ENCODE measurements around the gene MORN1. TPM values are rescaled to one million over a fixed set of nuclear protein-coding genes. Genes with fewer than 3 reads are reported as not detected.

The MORN1 gene
- polyA plus RNA-seq, 3 donors from 2014 or later: 0.89 to 4.0 (median 3.9) TPM

DNA sequence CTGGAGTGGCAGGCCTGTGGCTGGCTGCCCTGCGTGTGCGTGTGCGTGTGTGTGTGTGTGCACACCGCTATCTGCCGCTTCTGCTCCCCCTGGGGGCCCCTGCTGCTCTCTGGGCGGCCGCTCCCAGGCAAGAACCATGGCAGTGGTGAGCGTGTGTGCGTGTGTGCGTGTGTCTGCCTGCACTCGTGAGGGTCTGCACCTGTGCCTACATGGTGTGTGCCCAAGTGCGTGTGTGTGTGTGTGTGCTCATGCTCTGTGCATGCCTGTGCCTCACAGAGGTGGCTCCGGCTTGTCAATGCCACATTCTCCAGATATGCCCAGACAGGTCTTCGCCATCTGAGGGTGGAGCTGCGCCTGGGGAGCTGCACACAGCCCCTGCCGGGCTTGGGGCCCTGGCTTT is 39.7 kb upstream of the MORN1 start:
- Mint-ChIP-seq H3K4me1 (no peaks in the 10 kb centered on the region), H3K9me3 (peaks cover 0 to 2% (median 0%) of the 10 kb centered on the region in 6 donors), H3K4me3 (no peak overlapping the region), H3K27ac (no peak overlapping the region), H3K36me3 (no peaks in the 10 kb centered on the region), H3K27me3 (ENCODE audit: low read depth in 3 of 3) (no peaks in the 10 kb centered on the region)
- no peak for DNase-seq

DNA sequence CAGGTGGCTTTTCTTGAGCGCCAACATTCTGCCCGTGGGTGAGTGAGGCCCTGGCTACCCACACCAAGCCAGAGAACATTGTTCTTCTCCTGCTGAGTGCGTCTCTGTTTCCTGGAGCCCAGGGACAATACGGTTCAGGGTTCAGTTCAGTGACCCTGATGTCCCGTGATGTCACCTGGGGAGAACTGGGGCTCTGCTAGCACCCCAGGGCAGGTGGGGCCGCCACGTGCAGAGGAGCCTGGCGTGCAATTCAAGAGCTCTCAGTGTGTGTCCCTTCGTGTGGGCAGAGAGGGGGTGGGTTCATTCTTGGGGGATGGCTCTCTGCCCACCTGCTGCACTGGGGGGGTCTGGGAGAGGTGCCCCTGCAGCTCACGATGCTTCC is 39.2 kb upstream of the MORN1 start:
- Mint-ChIP-seq H3K4me1 (no peaks in the 10 kb centered on the region), H3K27me3 (ENCODE audit: low read depth in 3 of 3) (no peaks in the 10 kb centered on the region), H3K27ac (no peak overlapping the region), H3K4me3 (no peak overlapping the region), H3K36me3 (no peaks in the 10 kb centered on the region), H3K9me3 (peaks cover 0 to 2% (median 0%) of the 10 kb centered on the region in 6 donors)
- DNase-seq: no peak

DNA sequence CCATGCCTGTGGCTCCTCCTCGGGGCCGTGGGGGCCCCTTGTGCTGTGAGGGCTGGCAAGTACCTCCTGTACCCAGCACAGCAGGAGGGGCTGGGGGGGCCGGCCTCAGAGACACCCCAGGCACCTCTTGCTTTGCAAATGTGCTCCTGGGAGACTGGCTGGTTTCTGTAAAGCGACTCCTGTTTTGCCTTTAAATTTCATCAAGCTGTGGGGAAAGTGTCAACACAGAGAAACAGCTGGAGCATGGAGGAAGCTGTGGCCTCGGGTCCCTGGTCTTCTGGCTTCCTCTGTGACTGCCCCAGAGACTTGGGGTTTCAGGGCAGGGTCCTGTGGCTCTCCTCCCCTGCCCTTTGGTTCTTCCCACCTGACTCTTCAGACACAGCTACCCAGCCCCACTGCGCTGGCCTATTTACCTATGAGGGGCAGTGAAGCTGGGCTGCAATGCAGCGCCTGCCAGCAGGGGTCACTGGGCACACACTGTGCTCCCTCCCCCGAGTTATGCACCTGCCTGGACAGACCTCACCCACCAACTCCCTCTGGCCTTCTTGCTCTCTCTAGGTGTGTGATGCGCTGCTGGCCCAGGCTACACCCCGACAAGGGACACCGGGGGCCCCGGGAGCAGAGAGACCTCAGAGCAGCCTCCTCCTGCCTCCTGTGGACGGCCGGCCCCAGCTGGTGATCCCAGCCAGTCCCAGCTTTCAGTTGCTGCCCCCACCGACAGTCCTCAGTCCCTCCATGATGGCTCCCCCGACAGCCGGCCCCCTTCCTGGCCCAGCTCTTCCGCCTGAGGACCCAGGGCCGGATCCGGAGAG is 38.6 kb upstream of the MORN1 start:
- Mint-ChIP-seq H3K36me3 (no peaks in the 10 kb centered on the region), H3K27ac (no peak overlapping the region), H3K27me3 (ENCODE audit: low read depth in 3 of 3) (peaks cover 0 to 2% (median 0%) of the 10 kb centered on the region in 3 donors), H3K4me3 (no peak overlapping the region), H3K9me3 (peaks cover 0 to 2% (median 0%) of the 10 kb centered on the region in 6 donors), H3K4me1 (no peaks in the 10 kb centered on the region)
- no peak for DNase-seq

GRCh38 chr1:2428490-2428889 is 37.1 kb upstream of the MORN1 start:
- Mint-ChIP-seq H3K36me3 (no peaks in the 10 kb centered on the region), H3K4me1 (no peaks in the 10 kb centered on the region), H3K9me3 (peaks cover 0 to 2% (median 0%) of the 10 kb centered on the region in 6 donors)

DNA sequence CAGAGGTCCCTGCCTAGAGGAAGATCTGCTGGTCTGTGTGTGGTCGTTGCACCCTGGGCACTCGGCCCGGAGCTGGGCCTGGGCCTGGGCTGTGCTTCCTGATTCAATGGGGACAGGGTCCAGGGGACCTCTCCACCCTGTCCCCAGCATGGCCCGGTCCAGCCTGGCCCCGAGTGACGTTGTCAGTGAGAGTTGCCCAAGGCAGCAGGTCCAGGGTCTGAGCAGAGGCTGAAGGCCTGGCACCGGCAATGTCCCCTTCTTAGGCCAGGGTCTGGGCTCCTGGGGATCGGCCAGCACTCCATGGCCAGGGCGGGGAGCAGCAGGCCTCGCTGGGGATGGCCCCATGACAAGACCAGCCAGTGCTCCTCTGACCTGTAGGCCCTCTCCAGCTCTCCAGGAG is 36.6 kb upstream of the MORN1 start:
- peaks cover 0 to 2% (median 0%) of the 10 kb centered on the region in 6 donors for H3K9me3 Mint-ChIP-seq
- no peak for DNase-seq
- no peaks in the 10 kb centered on the region for H3K4me1 Mint-ChIP-seq
- no peak overlapping the region for H3K27ac Mint-ChIP-seq
- no peak overlapping the region for H3K4me3 Mint-ChIP-seq
- peaks cover 0 to 2% (median 0%) of the 10 kb centered on the region in 3 donors for H3K27me3 Mint-ChIP-seq (ENCODE audit: low read depth in 3 of 3)
- H3K36me3 Mint-ChIP-seq: no peaks in the 10 kb centered on the region

More at GRCh38 chr1:2428490-2428889, 37.1 kb upstream of the MORN1 start:
- Mint-ChIP-seq H3K4me3 (no peak overlapping the region), H3K27me3 (ENCODE audit: low read depth in 3 of 3) (peaks cover 0 to 2% (median 0%) of the 10 kb centered on the region in 3 donors), H3K27ac (no peak overlapping the region)
- no peak for DNase-seq

DNA sequence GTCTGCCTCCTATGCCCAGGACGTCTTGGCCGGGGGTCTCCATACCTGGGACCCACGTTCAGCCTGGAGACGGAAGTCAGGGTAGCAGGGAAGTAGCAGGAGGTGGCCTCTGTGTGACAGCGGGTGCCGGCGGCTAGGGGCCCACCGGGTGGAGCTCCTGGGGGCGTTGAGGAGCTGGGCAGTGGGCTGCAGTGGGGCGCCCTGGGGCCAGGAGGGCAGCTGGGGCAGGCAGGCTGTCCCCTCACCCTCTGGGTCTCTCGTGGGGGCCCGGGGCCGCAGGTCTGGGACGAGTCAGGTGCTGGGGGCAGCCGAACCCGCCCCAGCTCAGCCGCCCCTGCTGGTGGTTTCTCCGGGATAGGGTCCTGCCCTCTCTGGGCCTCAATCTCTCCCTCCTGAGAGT is 35.7 kb upstream of the MORN1 start:
- Mint-ChIP-seq H3K27ac (no peak overlapping the region), H3K4me1 (no peaks in the 10 kb centered on the region), H3K36me3 (no peaks in the 10 kb centered on the region), H3K9me3 (peaks cover 0 to 2% (median 0%) of the 10 kb centered on the region in 6 donors), H3K27me3 (ENCODE audit: low read depth in 3 of 3) (peaks cover 0 to 2% (median 0%) of the 10 kb centered on the region in 3 donors), H3K4me3 (no peak overlapping the region)
- DNase-seq: no peak

- no peak overlapping the region for H3K27ac Mint-ChIP-seq
- no peaks in the 10 kb centered on the region for H3K4me1 Mint-ChIP-seq
- no peak for DNase-seq
- H3K4me3 Mint-ChIP-seq: no peak overlapping the region
- peaks cover 0 to 2% (median 0%) of the 10 kb centered on the region in 6 donors for H3K9me3 Mint-ChIP-seq
- no peaks in the 10 kb centered on the region for H3K36me3 Mint-ChIP-seq
- peaks cover 0 to 2% (median 0%) of the 10 kb centered on the region in 3 donors for H3K27me3 Mint-ChIP-seq (ENCODE audit: low read depth in 3 of 3)
Observed at GRCh38 chr1:2426540-2426939, 35.2 kb upstream of the MORN1 start.

DNA sequence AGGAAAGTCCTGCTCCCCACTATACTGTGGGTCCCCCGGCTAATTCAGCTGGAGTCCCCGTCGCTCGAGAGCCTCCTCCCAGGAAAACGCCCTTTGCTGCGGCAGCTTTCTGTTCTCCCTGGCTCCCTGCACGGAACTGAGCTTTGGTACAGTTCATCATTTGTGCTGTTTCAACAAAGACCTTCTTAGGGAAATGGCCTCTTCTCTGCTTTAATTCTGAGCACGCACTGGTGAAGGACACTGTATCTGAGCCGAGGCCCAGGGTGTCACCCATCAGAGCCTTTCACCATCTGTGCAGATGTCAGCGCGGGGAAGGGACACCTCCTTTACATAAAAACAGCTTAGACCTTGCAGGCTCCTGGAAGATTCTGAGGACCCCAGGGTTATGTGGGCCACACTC is 34.5 kb upstream of the MORN1 start:
- DNase-seq: no peak
- no peak overlapping the region for H3K4me3 Mint-ChIP-seq
- peaks cover 0 to 2% (median 0%) of the 10 kb centered on the region in 6 donors for H3K9me3 Mint-ChIP-seq
- H3K27me3 Mint-ChIP-seq (ENCODE audit: low read depth in 3 of 3): peaks cover 0 to 2% (median 0%) of the 10 kb centered on the region in 3 donors
- no peak overlapping the region for H3K27ac Mint-ChIP-seq
- no peaks in the 10 kb centered on the region for H3K4me1 Mint-ChIP-seq
- H3K36me3 Mint-ChIP-seq: no peaks in the 10 kb centered on the region

DNA sequence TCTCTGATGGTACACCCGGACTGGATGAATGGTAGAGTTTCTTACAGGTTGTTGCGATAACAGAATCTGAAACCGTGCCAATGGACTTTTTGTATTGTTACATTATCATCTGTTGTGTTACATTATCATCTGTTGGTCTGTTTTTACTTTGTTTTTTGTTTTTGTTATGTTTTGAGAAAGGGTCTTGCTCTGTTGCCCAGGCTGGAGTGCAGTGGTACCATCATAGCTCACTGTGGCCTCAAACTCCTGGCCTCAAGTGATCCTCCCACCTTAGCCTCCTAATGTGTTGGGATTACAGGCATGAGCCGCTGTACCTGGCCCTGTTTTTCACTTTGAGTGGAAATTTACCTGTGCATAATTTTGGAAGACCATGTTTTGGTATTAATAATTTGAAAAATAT is 31.2 kb upstream of the MORN1 start:
- no peak overlapping the region for H3K27ac Mint-ChIP-seq
- no peak overlapping the region for H3K4me3 Mint-ChIP-seq
- H3K9me3 Mint-ChIP-seq: no peaks in the 10 kb centered on the region
- no peaks in the 10 kb centered on the region for H3K36me3 Mint-ChIP-seq
- peaks cover 0 to 2% of the 10 kb centered on the region in 2 donors for H3K4me1 Mint-ChIP-seq
- no peak for DNase-seq
- H3K27me3 Mint-ChIP-seq (ENCODE audit: low read depth in 3 of 3): peaks cover 0 to 3% (median 2%) of the 10 kb centered on the region in 3 donors

- no peak for DNase-seq
- no peaks in the 10 kb centered on the region for H3K36me3 Mint-ChIP-seq
- H3K27me3 Mint-ChIP-seq (ENCODE audit: low read depth in 3 of 3): peaks cover 0 to 3% (median 1%) of the 10 kb centered on the region in 3 donors
- peaks cover 22 to 31% of the 10 kb centered on the region in 2 donors for H3K4me1 Mint-ChIP-seq
- H3K9me3 Mint-ChIP-seq: no peaks in the 10 kb centered on the region
- H3K4me3 Mint-ChIP-seq: no peak overlapping the region
- no peak overlapping the region for H3K27ac Mint-ChIP-seq
Observed at GRCh38 chr1:2419416-2419815, 28.1 kb upstream of the MORN1 start.

DNA sequence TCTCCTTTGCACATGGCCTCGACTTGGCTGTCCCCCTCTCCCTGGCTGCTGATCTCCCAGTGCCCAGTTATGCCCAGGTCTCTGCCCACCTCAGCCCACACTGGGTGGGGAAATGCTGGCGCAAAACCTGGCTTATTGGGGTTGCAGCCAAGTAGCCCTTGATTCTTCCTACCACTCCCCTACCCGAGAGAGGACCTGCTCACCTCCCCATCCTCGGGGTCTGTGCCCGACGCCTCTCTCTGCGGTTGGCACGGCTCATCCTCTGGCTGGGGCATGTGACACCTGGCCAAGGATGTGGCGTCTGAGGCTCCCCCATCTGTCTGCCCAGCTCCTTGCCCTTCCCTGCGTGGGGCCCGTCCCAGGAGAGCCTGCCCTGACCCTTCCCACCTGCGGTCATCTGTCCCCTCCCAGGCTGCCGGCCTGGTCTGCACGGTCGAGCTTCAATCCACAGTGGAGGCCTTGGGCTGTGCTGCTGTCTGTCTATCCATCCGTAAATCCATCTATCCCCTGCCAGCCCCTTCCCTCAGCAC is 27.5 kb upstream of the MORN1 start:
- Mint-ChIP-seq H3K27me3 (ENCODE audit: low read depth in 3 of 3) (peaks cover 0 to 4% (median 3%) of the 10 kb centered on the region in 3 donors), H3K36me3 (no peaks in the 10 kb centered on the region), H3K27ac (peak overlapping the region in 3 of 6 donors; percentile 7 to 85 (median 48)), H3K9me3 (no peaks in the 10 kb centered on the region), H3K4me1 (peaks cover 28 to 36% of the 10 kb centered on the region in 2 donors), H3K4me3 (no peak overlapping the region)
- DNase-seq: no peak

DNA sequence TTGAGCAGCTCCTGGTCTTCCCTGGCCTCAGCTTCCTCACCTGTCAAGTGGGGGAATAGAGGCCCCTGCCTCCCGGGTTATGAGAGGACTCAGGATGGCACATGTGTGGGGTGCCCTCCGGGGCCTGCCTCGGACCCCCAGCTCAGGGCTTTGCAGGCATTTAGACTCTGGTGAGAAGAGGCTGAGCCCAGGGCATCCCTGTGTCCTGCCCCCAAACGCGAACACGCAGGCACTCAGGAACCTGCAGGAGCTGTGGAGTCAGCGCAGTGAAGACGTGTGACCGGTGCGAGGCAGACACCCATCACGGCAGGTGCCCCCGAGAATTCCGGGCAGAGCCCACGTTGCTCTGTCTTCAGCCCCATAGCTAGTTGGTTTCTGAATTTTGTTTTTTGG is 26.5 kb upstream of the MORN1 start:
- no peaks in the 10 kb centered on the region for H3K9me3 Mint-ChIP-seq
- H3K27ac Mint-ChIP-seq: peak overlapping the region in 1 of 6 donors; percentile 45
- H3K4me3 Mint-ChIP-seq: no peak overlapping the region

DNA sequence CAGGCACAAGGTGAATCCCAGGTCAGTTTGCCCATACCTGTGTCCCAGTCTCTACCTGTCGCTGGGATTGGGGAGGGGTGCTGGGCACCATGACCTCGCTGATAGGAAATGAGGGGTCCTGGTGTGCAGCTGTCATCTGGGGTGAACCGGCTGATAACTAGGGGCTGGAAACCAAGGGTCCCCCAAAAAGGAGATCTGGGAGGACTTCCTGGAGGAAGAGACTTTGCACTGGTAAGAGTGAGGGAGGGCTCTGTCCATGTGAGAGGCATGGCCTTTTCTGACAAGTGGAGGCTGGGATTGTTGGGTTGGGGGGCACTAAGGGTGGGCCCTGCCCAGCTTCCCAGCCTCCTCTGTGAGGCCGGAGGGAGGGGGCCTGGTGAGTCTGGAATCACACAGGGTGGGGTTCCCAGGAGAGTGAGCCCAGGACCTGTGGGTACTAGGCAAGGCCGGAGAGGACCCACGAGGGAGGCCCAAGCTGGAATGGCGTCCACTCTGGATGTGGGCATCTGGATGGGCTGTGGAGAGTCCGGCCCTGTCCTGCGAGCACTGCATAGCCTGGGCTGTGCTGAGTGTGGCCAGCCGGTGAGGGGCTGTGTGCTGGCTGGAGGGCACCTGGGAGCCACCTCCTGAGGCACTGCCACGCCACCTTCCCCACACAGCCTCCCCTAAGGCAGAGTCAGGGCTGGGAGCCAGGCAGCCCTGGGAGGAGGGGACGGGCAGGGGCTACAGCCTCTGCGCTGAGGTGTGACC is 25.9 kb upstream of the MORN1 start:
- H3K36me3 Mint-ChIP-seq: no peaks in the 10 kb centered on the region
- peak overlapping the region; percentile 78 to 91 (median 89) for H3K4me3 Mint-ChIP-seq
- peak overlapping the region; percentile 85 to 94 (median 88) for H3K27ac Mint-ChIP-seq
- no peak for DNase-seq
- H3K4me1 Mint-ChIP-seq: peaks cover 29 to 38% of the 10 kb centered on the region in 2 donors
- H3K9me3 Mint-ChIP-seq: no peaks in the 10 kb centered on the region
- peaks cover 0 to 6% (median 3%) of the 10 kb centered on the region in 3 donors for H3K27me3 Mint-ChIP-seq (ENCODE audit: low read depth in 3 of 3)

More for the DNA sequence above, 26.5 kb upstream of the MORN1 start:
- H3K4me1 Mint-ChIP-seq: peaks cover 29 to 38% of the 10 kb centered on the region in 2 donors
- no peaks in the 10 kb centered on the region for H3K36me3 Mint-ChIP-seq
- H3K27me3 Mint-ChIP-seq (ENCODE audit: low read depth in 3 of 3): peaks cover 0 to 4% (median 3%) of the 10 kb centered on the region in 3 donors
- DNase-seq: no peak

DNA sequence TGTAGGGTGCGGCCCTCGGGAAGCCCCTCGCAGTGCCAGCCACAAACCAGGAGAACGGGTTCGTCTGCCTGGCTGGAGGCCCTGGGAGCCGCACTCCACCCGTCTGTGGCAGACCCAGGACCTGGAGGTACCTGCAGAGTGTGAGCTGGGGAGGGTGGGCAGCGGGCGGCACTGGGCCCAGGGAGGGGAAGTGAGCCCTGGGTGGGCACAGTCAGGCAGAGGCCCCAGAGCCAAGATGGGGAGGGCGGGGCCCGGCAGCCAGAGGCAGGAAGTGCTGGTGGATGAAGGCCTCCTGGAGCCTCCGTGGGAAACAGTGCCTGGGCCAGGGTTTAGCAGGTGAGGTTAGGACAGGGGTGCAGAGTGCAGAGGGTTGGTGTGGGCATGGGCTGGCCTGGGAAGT is 25.0 kb upstream of the MORN1 start:
- peaks cover 29 to 41% of the 10 kb centered on the region in 2 donors for H3K4me1 Mint-ChIP-seq
- peak overlapping the region; percentile 78 to 91 (median 89) for H3K4me3 Mint-ChIP-seq
- no peaks in the 10 kb centered on the region for H3K9me3 Mint-ChIP-seq
- H3K27ac Mint-ChIP-seq: peak overlapping the region; percentile 85 to 95 (median 92)
- no peaks in the 10 kb centered on the region for H3K36me3 Mint-ChIP-seq
- peak in 1 of 3 donors; percentile 22 for DNase-seq
- peaks cover 0 to 6% (median 3%) of the 10 kb centered on the region in 3 donors for H3K27me3 Mint-ChIP-seq (ENCODE audit: low read depth in 3 of 3)
